Stimulated activated CD4-positive, alpha-beta T cell treated with anti-CD3 and anti-CD28 coated beads, TNF-alpha, amount 100 ng/mL, for 24 hours (primary cell): ENCODE measurements around the gene WBP11.
A peak's percentile ranks its signal among the peaks of the same experiment; 100 is the strongest.

ENCODE experiments used
- DNase-seq, 3 experiments: peaks; one replicate each; pipeline ENCODE4 v3.0.0-alpha.2; 2020; ENCODE audit warnings: low read depth in 3 of 3

WBP11 gene

DNA sequence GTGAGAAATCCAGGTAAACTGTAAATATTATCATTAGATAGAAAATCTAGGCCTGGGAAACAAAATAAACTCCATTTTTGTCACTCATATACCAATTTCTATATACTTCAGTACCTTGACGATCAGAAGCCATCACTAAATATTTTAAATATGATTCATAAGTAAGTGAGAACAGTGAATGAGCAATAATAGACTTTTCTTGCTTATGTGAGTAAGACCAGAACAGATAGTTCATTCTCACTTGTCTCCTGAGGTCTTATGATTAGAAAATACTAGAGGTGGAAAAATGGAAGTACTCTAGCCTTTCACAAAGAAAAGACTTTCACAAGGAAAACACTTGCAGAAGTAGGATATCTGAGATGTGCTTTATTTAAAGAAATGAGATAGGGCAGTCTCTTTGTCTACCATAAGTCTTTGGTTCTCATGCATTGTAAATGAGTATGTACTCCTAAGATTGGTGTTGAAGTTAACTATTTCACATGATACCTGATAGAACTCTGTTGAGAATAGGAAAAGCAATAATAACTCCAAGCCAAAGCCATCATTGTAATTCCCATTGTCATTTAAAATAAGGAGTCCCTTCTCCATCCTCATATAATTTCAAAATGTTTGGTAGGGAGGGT lies 20.8 kb upstream of the WBP11 start:
- DNase-seq = no peak

DNA sequence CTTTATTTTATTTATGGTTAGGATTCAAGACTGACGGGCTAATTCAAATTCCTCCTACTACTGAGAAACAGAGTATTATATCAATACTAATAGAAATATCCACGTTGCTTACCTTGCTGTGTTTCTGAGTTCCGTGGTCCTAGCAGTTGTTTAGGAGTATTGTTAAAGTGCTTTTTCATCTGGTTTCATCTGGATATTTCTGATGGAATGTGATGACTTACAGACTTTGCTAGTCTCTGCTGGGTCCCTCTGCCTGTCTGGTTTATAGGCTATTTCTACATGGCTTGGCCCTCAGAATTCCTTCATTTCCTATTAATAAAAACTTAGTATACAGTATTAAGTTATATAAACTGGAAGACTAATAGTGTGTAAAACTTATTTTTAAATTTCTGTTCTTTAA lies 10.7 kb upstream of the WBP11 start, which contains the start of gene SMCO3:
TSS of gene SMCO3 (minus strand) at position 169 of the 400 bp plus-strand sequence. CDS start 7,502 bp downstream, outside the sequence.
- DNase-seq = no peak

- DNase-seq = no peak
Observed at GRCh38 chr12:14811486-14811885, 8.2 kb upstream of the WBP11 start.

DNA sequence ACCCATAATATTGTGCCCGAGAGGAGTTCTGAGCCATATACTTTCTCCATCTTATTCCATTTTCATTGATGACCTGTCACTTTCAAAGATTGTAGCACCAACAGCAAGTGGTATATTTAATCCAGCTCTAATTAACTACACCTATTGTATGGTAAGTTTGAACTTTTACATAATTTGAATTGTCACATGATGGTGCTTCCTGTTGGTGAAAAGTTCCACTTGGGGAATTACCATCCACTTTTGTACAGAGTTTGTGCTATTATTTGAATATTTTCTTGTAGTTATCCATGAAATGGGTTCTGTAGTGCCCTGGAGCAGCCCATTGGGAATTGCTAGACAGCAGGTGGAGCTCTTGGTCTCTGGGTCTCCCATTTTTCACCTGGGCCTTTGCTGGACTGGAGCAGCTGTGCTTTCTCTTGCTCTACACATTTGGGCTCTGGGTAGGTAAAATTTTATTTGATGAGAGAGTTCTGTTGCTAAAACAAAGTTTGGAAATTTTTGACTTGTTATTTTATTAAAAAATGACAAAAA lies 7.7 kb upstream of the WBP11 start:
- no peak for DNase-seq

- DNase-seq = no peak
Observed at GRCh38 chr12:14810167-14810952, 7.1 kb upstream of the WBP11 start.

GRCh38 chr12:14803830-14804160 lies 517 bp upstream of the WBP11 start:
- DNase-seq = no peak

- DNase-seq = no peak
Observed at GRCh38 chr12:14802721-14803010, 612 bp downstream of the WBP11 start.

- DNase-seq = no peak
Observed at GRCh38 chr12:14802247-14802646, 1.0 kb downstream of the WBP11 start.

DNA sequence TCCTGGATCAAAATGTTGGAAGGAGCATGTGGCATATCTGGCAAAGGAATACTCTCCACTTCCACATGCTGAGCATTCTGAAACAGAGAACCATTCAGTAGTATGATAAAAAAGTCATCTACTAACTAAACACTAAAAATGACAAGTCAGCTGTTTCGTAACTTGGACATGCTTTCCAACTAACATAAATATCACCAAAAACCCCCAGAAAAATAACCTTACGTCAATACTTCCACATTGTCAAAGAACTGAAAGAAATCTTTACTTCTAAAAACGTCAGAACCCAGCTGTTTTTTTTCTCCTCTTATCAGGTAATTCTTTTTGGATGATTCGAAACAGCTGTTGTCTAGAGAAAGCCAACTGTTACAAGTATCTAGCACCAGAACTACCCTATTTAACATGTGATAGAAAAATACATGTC lies 8.2 kb downstream of the WBP11 start:
- no peak for DNase-seq

GRCh38 chr12:14785568-14785967 lies 17.7 kb downstream of the WBP11 start:
- DNase-seq = no peak

GRCh38 chr12:14784471-14784870 lies 18.8 kb downstream of the WBP11 start:
- no peak for DNase-seq

GRCh38 chr12:14782756-14783155 lies 20.5 kb downstream of the WBP11 start:
- no peak for DNase-seq

- no peak for DNase-seq
Observed at GRCh38 chr12:14781563-14781962, 21.7 kb downstream of the WBP11 start.

GRCh38 chr12:14780859-14781258 lies 22.4 kb downstream of the WBP11 start:
- DNase-seq = no peak

DNA sequence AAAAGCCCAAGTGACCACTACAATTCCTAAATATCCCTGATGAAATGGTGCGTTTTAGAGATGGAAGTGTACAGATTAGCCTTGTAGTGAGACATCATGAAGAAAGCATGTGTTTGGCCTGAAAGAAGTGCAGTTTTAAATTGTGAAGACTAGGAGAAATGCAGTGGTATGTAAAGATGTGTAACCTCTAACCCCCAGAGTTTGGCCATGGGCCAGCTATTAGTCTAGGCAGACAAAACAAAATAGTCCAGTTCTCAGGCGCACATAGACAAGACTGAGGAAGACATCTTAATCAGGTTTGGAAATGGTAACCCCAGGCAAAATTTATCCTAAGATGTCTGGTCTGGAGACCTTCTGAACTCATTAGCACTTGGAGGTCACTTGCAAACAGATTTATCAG lies 23.4 kb downstream of the WBP11 start:
- no peak for DNase-seq

GRCh38 chr12:14777271-14777670 lies 26.0 kb downstream of the WBP11 start:
- no peak for DNase-seq

DNA sequence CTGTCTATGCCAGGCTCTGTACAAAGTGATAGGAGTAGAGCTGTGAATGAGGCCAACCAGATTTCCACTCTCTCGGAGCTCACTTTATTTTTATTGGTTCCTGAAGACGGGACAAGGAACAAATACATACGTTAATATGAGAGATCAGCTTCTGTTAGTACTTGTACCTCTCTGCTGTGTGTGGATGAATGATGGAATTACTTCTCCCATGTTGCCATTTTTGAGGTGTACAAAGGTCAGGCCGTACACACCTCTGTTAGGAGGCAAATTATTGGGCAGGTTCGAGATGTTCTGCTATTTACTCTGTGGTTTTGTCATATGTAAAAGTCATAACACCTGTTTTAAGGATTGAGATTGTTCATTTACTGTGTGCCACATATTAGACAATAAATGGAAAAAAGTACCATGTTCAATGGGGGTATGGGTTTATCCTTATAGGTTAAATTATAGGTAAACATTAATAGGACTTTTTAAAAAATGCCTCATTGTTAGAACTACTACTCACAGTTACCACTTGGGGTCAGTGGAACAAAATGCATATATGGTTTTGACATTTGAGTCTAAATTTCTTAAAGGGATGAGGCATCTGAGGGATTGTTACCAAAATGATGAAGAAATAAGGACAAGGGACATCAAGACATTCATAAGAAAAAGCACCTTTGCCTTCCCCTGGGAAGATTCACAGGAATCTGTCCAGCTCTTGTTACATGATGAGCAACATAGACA lies 26.9 kb downstream of the WBP11 start:
- no peak for DNase-seq

- no peak for DNase-seq
Observed at GRCh38 chr12:14775636-14775980, 27.7 kb downstream of the WBP11 start.

- no peak for DNase-seq
Observed at GRCh38 chr12:14774906-14775635, 28.2 kb downstream of the WBP11 start.

GRCh38 chr12:14774074-14774905 lies 29.0 kb downstream of the WBP11 start:
- DNase-seq = peak; percentile 73 to 88 (median 79)

DNA sequence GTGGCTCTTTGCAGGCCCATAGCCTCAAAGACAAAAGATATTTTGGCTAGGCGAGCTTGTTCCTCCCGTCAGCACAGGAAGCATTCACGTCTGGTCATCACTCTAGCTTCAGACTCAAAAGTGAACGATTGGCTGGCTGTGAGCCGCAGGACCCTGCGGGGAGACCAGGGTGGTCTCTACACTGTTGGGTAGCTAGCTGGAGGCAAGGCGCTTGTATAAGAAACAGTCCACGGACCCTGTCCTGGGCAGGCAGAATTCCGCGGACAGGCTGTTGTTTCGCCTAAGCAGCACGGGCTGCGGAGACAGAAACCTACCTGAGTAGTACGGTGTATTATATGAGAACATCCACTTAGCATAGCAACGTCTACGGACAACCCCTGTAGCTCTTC lies 29.6 kb downstream of the WBP11 start:
- no peak for DNase-seq
